ENCODE data around the gene ARHGEF39. TPM values are rescaled to one million over a fixed set of nuclear protein-coding genes. Genes with fewer than 3 reads are reported as not detected.

ARHGEF39 gene
- total and polyA plus RNA-seq, 9 of the 15 experiments (the other 6 are each of a cell fraction or from before 2014, with no cell fraction given), result 2.8 to 21.7 (median 12.9) TPM

- TF ChIP-seq E2F4 (CRISPR knock-in tag; IDR thresholded peaks at IDR 0.05; ENCODE audit: low read depth), result peak; percentile 98
- 0 out of 2 replicates have a peak, but pooled peaks have one; percentile 56 for TF ChIP-seq SP1 (CRISPR knock-in tag; IDR thresholded peaks at IDR 0.05)
- TF ChIP-seq ATF4 (CRISPR knock-in tag; IDR thresholded peaks at IDR 0.05), result no peak
- TF ChIP-seq HDAC1 (IDR thresholded peaks at IDR 0.05), result peak in 1 of 2 experiments; percentile 72; a peak in 1 of 4 replicates
- peak; percentile 69; the same call in 1 of the 2 replicates for TF ChIP-seq PHF8 (IDR thresholded peaks at IDR 0.05; ENCODE audit: borderline replicate concordance, low read length)
- no peak for TF ChIP-seq HNRNPK (IDR thresholded peaks at IDR 0.05; ENCODE audit: low read depth, low read length, poor library complexity, severe bottlenecking)
- peak; percentile 65 for TF ChIP-seq RBBP5 (IDR thresholded peaks at IDR 0.05; ENCODE audit: borderline replicate concordance, insufficient read depth, low read length, poor library complexity, severe bottlenecking)
- no peak for TF ChIP-seq ZNF280A (IDR thresholded peaks at IDR 0.05; ENCODE audit: low read depth, partially characterized antibody)
- TF ChIP-seq VEZF1 (CRISPR knock-in tag; IDR thresholded peaks at IDR 0.05), result peak; percentile 91
- TF ChIP-seq E2F6 (IDR thresholded peaks at IDR 0.05; ENCODE audit: borderline replicate concordance in 1 of 2, extremely low read depth in 1 of 2, insufficient read depth in 1 of 2, insufficient read length in 1 of 2, low read depth in 1 of 2, low read length in 1 of 2, poor library complexity in 1 of 2, severe bottlenecking in 1 of 2), result peak in 1 of 2 experiments; percentile 79
- no peak for TF ChIP-seq ZBTB5 (IDR thresholded peaks at IDR 0.05)
- no peak for TF ChIP-seq CREB3L1 (IDR thresholded peaks at IDR 0.05; ENCODE audit: borderline replicate concordance, low read depth)
Observed at GRCh38 chr9:35664531-35665470, at the start of gene ARHGEF39 (continued).
